Left hindlimb (tissue), 1 donor: Measurements from ENCODE around the gene BFSP1.

Source experiments
- DNase-seq: peaks from one replicate; pipeline ENCODE4 v3.0.0-alpha.2; 2018

The BFSP1 gene

GRCh38 chr20:17493173-17493572, 38.0 kb downstream of the BFSP1 start:
- DNase-seq, result no peak

DNA sequence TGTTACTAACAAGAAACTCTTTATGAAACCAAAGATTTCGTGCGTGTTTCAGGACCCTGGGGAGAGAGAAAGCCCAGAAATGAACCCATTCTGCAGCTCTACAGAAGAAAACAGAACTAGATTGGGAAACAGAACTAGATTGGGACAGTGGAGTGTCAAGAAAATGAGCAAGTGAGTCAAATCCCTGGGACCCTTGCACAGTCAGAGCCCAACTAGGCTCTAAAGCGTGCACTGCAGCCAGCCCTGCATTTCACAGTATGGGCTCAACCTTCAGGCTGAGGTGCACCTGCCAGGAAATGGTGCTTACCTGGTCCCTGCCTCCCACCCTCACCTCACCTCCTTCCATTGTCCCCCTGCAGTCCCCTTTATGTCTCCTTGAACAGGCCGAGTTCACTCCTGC, 39.7 kb downstream of the BFSP1 start:
- peak; percentile 16 for DNase-seq

GRCh38 chr20:17491041-17491440, 40.1 kb downstream of the BFSP1 start:
- peak; percentile 4 for DNase-seq

DNA sequence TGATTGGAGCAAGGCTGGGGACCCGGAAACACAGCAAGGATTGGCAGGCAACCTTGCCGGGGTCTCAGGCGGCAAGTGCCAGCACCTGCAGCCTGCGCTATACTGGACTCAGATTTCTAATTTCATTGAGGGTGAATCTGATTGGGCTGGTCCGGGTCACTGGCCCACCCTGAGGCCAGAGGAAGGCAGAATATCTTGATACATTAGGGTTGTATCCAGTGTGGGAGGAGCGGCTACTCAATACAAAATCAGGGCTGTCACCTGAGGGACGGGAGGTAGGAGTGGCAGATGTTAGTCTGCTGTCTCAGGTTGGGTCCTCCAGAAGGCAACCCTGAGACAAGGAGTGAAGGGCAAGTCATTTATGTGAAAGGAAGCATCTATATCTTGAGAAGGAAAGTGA, 40.7 kb downstream of the BFSP1 start:
- no peak for DNase-seq

GRCh38 chr20:17488916-17489600, 42.1 kb downstream of the BFSP1 start:
- DNase-seq, result no peak

- no peak for DNase-seq
Measured at GRCh38 chr20:17485017-17485416, 46.2 kb downstream of the BFSP1 start.

- no peak for DNase-seq
Measured at GRCh38 chr20:17482536-17482935, 48.6 kb downstream of the BFSP1 start.

- no peak for DNase-seq
Measured at GRCh38 chr20:17481661-17482060, 49.5 kb downstream of the BFSP1 start.

GRCh38 chr20:17480696-17481095, 50.5 kb downstream of the BFSP1 start:
- DNase-seq, result no peak

GRCh38 chr20:17479063-17479657, 52.0 kb downstream of the BFSP1 start:
- no peak for DNase-seq

- DNase-seq, result peak; percentile 53
Measured at GRCh38 chr20:17473659-17474058, 57.5 kb downstream of the BFSP1 start.

DNA sequence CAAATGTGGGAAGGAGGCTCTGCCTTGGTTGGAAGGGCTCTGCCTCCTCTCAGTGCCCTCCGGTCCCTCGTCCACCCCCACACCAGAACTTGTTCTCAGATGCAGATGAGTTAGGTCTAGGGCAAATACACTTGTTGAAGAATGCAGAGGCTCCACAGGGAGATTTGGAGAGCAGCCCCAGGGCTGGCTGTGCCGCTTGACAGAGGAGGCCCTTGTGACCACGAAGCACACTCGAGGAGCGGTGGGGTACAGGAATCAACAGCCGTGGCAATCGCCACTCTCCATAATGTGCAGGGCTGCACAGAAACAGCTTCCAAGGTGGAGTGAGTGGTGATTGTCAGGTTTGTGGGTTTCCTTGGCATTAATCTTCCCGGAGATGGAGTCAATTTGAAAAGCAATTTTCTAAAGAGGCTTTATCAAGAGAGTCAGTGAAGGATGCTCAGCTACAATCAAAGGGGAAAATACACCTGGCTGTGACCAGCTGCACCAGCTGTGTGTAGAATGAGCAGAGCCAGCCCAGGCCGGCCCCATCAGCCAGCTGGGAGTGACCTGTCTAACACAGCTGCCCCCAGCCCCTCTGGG, 59.5 kb downstream of the BFSP1 start:
- no peak for DNase-seq

GRCh38 chr20:17470973-17471372, 60.2 kb downstream of the BFSP1 start:
- no peak for DNase-seq

- DNase-seq, result no peak
Measured at GRCh38 chr20:17470521-17470920, 60.7 kb downstream of the BFSP1 start.

GRCh38 chr20:17469246-17470030, 61.7 kb downstream of the BFSP1 start:
- no peak for DNase-seq

DNA sequence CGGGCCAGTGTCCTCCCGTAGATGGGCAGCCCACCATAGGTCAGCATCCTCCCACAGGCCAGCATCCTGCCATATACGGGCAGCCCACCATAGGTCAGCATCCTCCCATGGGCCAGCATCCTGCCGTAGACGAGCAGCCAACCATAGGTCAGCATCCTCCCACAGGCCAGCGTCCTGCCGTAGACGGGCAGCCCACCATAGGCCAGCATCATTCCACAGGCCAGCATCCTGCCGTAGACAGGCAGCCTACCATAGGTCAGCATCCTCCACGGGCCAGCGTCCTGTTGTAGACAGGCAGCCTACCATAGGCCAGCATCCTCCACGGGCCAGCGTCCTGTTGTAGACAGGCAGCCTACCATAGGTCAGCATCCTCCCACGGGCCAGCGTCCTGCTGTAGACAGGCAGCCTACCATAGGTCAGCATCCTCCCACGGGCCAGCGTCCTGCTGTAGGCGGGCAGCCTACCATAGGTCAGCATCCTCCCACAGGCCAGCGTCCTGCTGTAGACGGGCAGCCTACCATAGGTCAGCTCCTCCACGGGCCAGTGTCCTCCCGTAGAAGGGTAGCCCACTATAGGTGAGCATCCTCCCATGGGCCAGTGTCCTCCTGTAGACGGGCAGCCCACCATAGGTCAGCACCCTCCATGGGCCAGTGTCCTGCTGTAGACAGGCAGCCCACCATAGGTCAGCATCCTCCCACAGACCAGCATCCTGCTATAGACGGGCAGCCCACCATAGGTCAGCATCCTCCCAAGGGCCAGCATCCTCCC, 62.9 kb downstream of the BFSP1 start:
- no peak for DNase-seq

- DNase-seq, result no peak
Measured at GRCh38 chr20:17467120-17467655, 64.0 kb downstream of the BFSP1 start.

GRCh38 chr20:17466641-17467040, 64.5 kb downstream of the BFSP1 start:
- no peak for DNase-seq

DNA sequence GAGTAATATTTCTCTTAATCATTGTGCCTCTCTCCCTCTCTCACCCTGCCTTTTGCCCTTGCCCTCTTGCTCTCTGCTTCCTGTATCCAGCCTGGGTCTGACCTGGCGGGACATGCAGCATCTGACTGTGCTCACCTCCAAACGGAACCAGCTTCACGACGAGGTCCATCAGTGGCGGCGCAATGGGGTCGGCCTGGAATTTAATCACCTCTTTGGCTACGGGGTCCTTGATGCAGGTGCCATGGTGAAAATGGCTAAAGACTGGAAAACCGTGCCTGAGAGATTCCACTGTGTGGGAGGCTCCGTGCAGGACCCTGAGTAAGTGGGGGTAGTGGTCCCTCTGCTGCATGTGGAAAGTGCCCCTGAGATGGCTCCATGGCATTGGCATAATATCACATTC, 65.9 kb downstream of the BFSP1 start:
- no peak for DNase-seq

DNA sequence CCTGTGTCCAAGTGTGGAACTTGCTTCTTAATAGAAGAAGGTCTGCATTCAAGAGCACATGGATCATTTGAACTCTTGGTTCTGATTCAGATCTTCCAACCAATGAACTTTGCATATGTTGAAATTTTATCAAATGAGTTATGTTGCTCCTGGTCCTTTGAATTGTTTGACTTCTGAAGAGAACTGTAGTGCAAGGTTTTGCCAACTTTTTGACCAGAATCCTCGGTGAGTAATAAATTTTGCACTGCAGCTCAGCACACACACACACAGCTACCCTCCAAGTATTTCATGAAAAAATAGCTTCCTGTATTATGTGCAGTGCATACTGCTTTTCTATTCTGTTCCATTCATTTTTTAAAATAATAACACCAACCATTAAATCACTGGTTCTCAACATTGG, 67.5 kb downstream of the BFSP1 start:
- DNase-seq, result no peak

GRCh38 chr20:17461941-17462340, 69.2 kb downstream of the BFSP1 start:
- no peak for DNase-seq

DNA sequence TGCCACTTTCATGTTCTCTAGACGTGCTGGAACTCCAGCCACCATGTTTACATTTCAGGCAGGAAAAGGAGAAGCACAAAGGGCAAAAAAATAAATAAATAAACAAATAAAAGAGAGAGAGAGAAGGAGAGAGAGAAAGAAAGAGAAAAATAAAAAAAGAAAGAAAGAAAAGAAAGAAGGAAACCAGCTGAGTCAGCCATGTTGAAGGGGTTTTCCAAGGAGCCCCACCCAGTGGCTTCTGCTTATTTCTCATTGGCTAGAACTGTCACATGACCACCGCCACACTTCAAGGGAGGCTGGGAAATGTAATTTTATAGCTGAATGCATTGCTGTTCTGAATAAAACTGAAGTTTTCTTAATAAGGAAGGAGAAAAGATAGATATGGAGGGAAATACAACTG, 71.1 kb downstream of the BFSP1 start:
- no peak for DNase-seq
